ENCODE measurements around the gene MCCD1. TPM values are rescaled to one million over a fixed set of nuclear protein-coding genes. Genes with fewer than 3 reads are reported as not detected.

Gene MCCD1, protein sequence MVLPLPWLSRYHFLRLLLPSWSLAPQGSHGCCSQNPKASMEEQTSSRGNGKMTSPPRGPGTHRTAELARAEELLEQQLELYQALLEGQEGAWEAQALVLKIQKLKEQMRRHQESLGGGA
- total RNA-seq, result not detected

DNA sequence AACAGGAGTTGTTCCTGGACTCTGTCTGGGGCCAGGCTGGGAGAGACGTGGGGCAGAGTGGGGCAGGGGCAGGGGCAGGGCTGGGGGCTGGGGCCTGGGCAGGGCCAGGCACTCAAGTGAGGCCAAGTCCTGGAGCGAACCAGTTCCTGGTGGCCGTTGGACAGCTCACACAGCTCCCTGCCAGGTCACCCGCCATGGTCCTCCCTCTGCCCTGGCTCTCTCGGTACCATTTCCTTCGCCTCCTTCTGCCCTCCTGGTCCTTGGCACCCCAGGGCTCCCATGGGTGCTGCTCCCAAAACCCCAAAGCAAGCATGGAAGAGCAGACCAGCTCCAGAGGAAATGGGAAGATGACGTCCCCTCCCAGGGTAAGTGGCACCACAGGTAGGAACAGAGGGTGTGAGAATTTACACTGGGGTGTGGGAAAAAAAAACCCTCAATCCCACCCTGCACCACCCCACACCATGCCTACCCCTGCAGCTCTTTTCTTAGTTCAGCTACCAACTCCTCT, at the start of gene MCCD1:
MCCD1 (plus strand) TSS at position 142 of the 508 bp plus-strand sequence; CDS start at position 195, 53 bp downstream.
- no peaks in the 10 kb centered on the region for H3K9me3 ChIP-seq
- DNase-seq, result no peak
- H3K4me3 ChIP-seq, result no peak within 1 kb of the TSS
- intact Hi-C loops (cut with DNase I; ENCODE audit: low total_unique reads), result no loop called here
- no peaks in the 10 kb centered on the region for H3K36me3 ChIP-seq
- TF ChIP-seq POLR2A (IDR thresholded peaks at IDR 0.05), result no peak
- TF ChIP-seq, protein P1, sequence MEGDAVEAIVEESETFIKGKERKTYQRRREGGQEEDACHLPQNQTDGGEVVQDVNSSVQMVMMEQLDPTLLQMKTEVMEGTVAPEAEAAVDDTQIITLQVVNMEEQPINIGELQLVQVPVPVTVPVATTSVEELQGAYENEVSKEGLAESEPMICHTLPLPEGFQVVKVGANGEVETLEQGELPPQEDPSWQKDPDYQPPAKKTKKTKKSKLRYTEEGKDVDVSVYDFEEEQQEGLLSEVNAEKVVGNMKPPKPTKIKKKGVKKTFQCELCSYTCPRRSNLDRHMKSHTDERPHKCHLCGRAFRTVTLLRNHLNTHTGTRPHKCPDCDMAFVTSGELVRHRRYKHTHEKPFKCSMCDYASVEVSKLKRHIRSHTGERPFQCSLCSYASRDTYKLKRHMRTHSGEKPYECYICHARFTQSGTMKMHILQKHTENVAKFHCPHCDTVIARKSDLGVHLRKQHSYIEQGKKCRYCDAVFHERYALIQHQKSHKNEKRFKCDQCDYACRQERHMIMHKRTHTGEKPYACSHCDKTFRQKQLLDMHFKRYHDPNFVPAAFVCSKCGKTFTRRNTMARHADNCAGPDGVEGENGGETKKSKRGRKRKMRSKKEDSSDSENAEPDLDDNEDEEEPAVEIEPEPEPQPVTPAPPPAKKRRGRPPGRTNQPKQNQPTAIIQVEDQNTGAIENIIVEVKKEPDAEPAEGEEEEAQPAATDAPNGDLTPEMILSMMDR (IDR thresholded peaks at IDR 0.05), result no peak
- H3K27me3 ChIP-seq, result no peaks in the 10 kb centered on the region
- H3K27ac ChIP-seq, result no peak within 1 kb of the TSS
- no peaks in the 10 kb centered on the region for H3K4me1 ChIP-seq

- Histone ChIP-seq H3K4me1 (no peaks in the 10 kb centered on the region), H3K9me3 (no peaks in the 10 kb centered on the region), H3K36me3 (no peaks in the 10 kb centered on the region), H3K27ac (no peak overlapping the region), H3K27me3 (no peaks in the 10 kb centered on the region), H3K4me3 (no peak overlapping the region)
- no peak for DNase-seq
- TF ChIP-seq, protein P1 (IDR thresholded peaks at IDR 0.05), result no peak
- no peak for TF ChIP-seq POLR2A (IDR thresholded peaks at IDR 0.05)
- intact Hi-C loops (cut with DNase I; ENCODE audit: low total_unique reads), result no loop called here
Measured at GRCh38 chr6:31479151-31479932, 49.4 kb upstream of the MCCD1 start.

DNA sequence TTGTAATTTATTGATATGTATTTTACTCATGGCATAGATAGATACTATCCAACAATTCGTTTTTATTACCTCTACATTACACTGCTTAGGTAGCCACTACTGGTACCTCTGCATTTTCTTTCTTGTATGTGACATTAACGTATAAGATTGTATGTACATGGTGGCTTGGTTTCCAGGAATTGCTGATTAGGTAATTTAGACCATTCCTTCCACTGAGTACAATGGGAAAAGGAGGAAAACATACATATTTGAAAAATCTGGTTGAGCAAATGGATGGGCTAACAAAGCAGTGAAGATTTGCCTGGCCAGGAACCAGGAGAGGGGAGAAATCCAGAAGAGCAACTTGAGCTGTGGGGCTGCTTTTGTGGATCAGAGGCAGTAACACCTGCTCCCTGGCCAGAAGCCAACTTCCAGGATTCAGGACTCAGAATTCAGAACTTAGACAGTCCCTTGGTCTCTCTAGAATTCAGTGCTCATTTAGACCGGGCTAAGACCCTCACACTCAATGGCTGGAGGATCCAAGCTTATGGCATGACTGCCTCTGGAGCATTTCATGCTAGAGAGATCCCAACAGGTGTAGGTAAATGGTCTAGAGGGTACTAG, 48.7 kb upstream of the MCCD1 start:
- no peak for DNase-seq
- Histone ChIP-seq H3K27me3 (no peaks in the 10 kb centered on the region), H3K4me1 (no peaks in the 10 kb centered on the region), H3K4me3 (no peak overlapping the region), H3K36me3 (no peaks in the 10 kb centered on the region), H3K27ac (no peak overlapping the region), H3K9me3 (no peaks in the 10 kb centered on the region)
- intact Hi-C loops (cut with DNase I; ENCODE audit: low total_unique reads), result no loop called here
- no peak for TF ChIP-seq POLR2A (IDR thresholded peaks at IDR 0.05)
- TF ChIP-seq, protein P1 (IDR thresholded peaks at IDR 0.05), result no peak

- Histone ChIP-seq H3K9me3 (no peaks in the 10 kb centered on the region), H3K27ac (no peak overlapping the region), H3K4me3 (no peak overlapping the region), H3K4me1 (no peaks in the 10 kb centered on the region), H3K27me3 (no peaks in the 10 kb centered on the region), H3K36me3 (no peaks in the 10 kb centered on the region)
- TF ChIP-seq, protein P1 (IDR thresholded peaks at IDR 0.05), result no peak
- no peak for TF ChIP-seq POLR2A (IDR thresholded peaks at IDR 0.05)
- intact Hi-C loops (cut with DNase I; ENCODE audit: low total_unique reads), result no loop called here
- DNase-seq, result no peak
Measured at GRCh38 chr6:31480574-31480973, 48.2 kb upstream of the MCCD1 start.

DNA sequence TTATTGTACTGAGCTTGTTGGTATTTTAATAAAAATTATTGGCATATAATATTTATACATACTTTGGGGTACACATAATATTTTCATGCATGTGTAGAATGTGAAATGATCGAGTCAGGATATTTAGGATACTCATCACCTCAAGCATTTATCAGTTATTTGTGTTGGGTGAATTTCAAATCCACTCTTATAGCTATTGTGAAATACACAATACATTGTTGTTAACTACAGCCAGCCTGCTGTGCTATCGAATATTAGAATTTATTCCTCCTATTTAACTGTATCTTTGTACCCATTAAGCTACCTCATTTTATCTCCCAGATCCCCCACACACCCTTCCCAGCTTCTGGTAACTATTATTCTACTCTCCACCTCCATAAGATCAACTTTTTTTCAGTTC, 45.4 kb upstream of the MCCD1 start:
- TF ChIP-seq, protein P1 (IDR thresholded peaks at IDR 0.05), result no peak
- TF ChIP-seq POLR2A (IDR thresholded peaks at IDR 0.05), result no peak
- no peaks in the 10 kb centered on the region for H3K27me3 ChIP-seq
- DNase-seq, result no peak
- H3K4me1 ChIP-seq, result no peaks in the 10 kb centered on the region
- intact Hi-C loops (cut with DNase I; ENCODE audit: low total_unique reads), result no loop called here
- H3K9me3 ChIP-seq, result no peaks in the 10 kb centered on the region
- H3K27ac ChIP-seq, result no peak overlapping the region
- no peak overlapping the region for H3K4me3 ChIP-seq
- H3K36me3 ChIP-seq, result no peaks in the 10 kb centered on the region
